Keratinocyte (primary cell): ENCODE measurements around the gene COA7.

Source experiments
- CTCF ChIP-seq, 3 experiments: IDR thresholded peaks in 1 of 3; conservative IDR thresholded peaks in 1 of 3; optimal IDR thresholded peaks in 1 of 3; 2 replicates in 2 of 3; 3 replicates in 1 of 3; pipeline versions ENCODE3 to v1.5.1; 2011; ENCODE audit warnings: low read length in 3 of 3, mild to moderate bottlenecking in 3 of 3, moderate library complexity in 2 of 3, control low read depth in 1 of 3, inconsistent platforms in 1 of 3; ENCODE audit not compliant: insufficient read depth in 2 of 3; ENCODE audit errors: extremely low read depth in 1 of 3
- EZH2 ChIP-seq: IDR thresholded peaks from one replicate; pipeline ENCODE4 v1.6.1; 2012; ENCODE audit warnings: inconsistent platforms, mild to moderate bottlenecking, low read length, moderate library complexity

GRCh38 chr1:52723260-52723659 lies 25.1 kb upstream of the COA7 start:
- TF ChIP-seq CTCF (optimal IDR thresholded peaks at IDR 0.05 in 1 of 3, IDR thresholded peaks at IDR 0.05 in 1 of 3, conservative IDR thresholded peaks at IDR 0.05 in 1 of 3; ENCODE audit: extremely low read depth in 1 of 3, insufficient read depth in 2 of 3, low read length in 3 of 3), result no peak
- TF ChIP-seq EZH2, result no peak
